Nephron (organoid): ENCODE measurements around the gene LRCH3.

ENCODE experiments used
- H3K27ac Mint-ChIP-seq, 3 experiments: 2 replicates each; pipeline ENCODE4 v1.8.0; 2020; ENCODE audit warnings: mixed read lengths in 3 of 3, mild to moderate bottlenecking in 2 of 3, moderate library complexity in 1 of 3
- H3K27me3 Mint-ChIP-seq: 2 replicates; pipeline ENCODE4 v1.8.0; 2021; ENCODE audit warnings: low read depth, mild to moderate bottlenecking, moderate library complexity, mixed read lengths
- H3K36me3 Mint-ChIP-seq: 2 replicates; pipeline ENCODE4 v1.8.0; 2020; ENCODE audit warnings: low read depth, mixed read lengths
- H3K4me1 Mint-ChIP-seq: 2 replicates; pipeline ENCODE4 v1.8.0; 2020; ENCODE audit warnings: mixed read lengths
- H3K4me3 Mint-ChIP-seq, 3 experiments: 2 replicates each; pipeline ENCODE4 v1.8.0; 2020; ENCODE audit warnings: mild to moderate bottlenecking in 3 of 3, mixed read lengths in 3 of 3, moderate library complexity in 2 of 3
- H3K9me3 Mint-ChIP-seq: 2 replicates; pipeline ENCODE4 v1.8.0; 2020; ENCODE audit warnings: mixed read lengths
- TF ChIP-seq, protein P1 (sequence below), 3 experiments: fragments of 200-600 bp; sonication (generic); IDR thresholded peaks; one replicate each; pipeline ENCODE4 v1.5.0; 2021; ENCODE audit warnings: antibody characterized with exemption in 3 of 3; ENCODE audit not compliant: unreplicated experiment in 3 of 3

The LRCH3 gene

GRCh38 chr3:197784019-197784585, 7.0 kb upstream of the LRCH3 start:
- Mint-ChIP-seq H3K4me1 (no peaks in the 10 kb centered on the region), H3K4me3 (no peak overlapping the region), H3K9me3 (no peaks in the 10 kb centered on the region), H3K36me3 (peaks cover 47% of the 10 kb centered on the region), H3K27me3 (no peaks in the 10 kb centered on the region), H3K27ac (no peak overlapping the region)
- TF ChIP-seq, protein P1, sequence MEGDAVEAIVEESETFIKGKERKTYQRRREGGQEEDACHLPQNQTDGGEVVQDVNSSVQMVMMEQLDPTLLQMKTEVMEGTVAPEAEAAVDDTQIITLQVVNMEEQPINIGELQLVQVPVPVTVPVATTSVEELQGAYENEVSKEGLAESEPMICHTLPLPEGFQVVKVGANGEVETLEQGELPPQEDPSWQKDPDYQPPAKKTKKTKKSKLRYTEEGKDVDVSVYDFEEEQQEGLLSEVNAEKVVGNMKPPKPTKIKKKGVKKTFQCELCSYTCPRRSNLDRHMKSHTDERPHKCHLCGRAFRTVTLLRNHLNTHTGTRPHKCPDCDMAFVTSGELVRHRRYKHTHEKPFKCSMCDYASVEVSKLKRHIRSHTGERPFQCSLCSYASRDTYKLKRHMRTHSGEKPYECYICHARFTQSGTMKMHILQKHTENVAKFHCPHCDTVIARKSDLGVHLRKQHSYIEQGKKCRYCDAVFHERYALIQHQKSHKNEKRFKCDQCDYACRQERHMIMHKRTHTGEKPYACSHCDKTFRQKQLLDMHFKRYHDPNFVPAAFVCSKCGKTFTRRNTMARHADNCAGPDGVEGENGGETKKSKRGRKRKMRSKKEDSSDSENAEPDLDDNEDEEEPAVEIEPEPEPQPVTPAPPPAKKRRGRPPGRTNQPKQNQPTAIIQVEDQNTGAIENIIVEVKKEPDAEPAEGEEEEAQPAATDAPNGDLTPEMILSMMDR (IDR thresholded peaks at IDR 0.05; ENCODE audit: unreplicated experiment in 3 of 3), result no peak

- TF ChIP-seq, protein P1 (IDR thresholded peaks at IDR 0.05; ENCODE audit: unreplicated experiment in 3 of 3), result no peak
- peaks cover 25% of the 10 kb centered on the region for H3K36me3 Mint-ChIP-seq
- no peak overlapping the region for H3K4me3 Mint-ChIP-seq
- H3K27ac Mint-ChIP-seq, result peak overlapping the region in 1 of 3 experiments; percentile 2
- H3K4me1 Mint-ChIP-seq, result peaks cover 6% of the 10 kb centered on the region
- no peaks in the 10 kb centered on the region for H3K27me3 Mint-ChIP-seq
- no peaks in the 10 kb centered on the region for H3K9me3 Mint-ChIP-seq
Measured at GRCh38 chr3:197787412-197787811, 3.6 kb upstream of the LRCH3 start.

- Mint-ChIP-seq H3K27me3 (no peaks in the 10 kb centered on the region), H3K4me1 (peaks cover 19% of the 10 kb centered on the region), H3K4me3 (peak overlapping the region; percentile 41 to 95 (median 73)), H3K27ac (no peak overlapping the region), H3K36me3 (peaks cover 12% of the 10 kb centered on the region), H3K9me3 (no peaks in the 10 kb centered on the region)
- TF ChIP-seq, protein P1 (IDR thresholded peaks at IDR 0.05; ENCODE audit: unreplicated experiment in 3 of 3), result no peak
Measured at GRCh38 chr3:197789309-197789708, 1.7 kb upstream of the LRCH3 start.

DNA sequence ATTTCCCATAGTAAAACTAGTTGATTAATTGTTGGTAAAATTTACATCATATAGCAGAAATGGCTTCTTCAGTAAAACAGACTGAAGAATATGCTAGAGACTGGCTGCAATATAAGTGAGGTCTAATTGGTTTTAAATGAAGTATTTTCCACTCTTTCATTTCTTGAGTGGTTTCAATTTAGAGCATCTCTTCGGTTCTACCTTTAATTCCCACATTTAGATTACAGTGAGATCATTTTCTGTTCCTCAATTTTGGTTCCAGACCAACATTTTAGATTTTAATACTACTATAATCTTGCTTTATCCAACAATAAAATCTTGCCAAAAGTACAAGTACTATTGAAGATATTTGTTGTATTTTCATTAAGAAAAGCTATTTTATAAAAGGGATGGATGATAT, 1.0 kb upstream of the LRCH3 start:
- Mint-ChIP-seq H3K9me3 (no peaks in the 10 kb centered on the region), H3K27me3 (no peaks in the 10 kb centered on the region), H3K27ac (peak overlapping the region; percentile 95 to 97 (median 97)), H3K36me3 (peaks cover 5% of the 10 kb centered on the region), H3K4me3 (peak overlapping the region; percentile 93 to 95 (median 95)), H3K4me1 (peaks cover 20% of the 10 kb centered on the region)
- TF ChIP-seq, protein P1 (IDR thresholded peaks at IDR 0.05; ENCODE audit: unreplicated experiment in 3 of 3), result no peak

- Mint-ChIP-seq H3K4me3 (peak overlapping the region; percentile 91 to 99 (median 93)), H3K27ac (peak overlapping the region; percentile 95 to 97 (median 97)), H3K4me1 (peaks cover 20% of the 10 kb centered on the region), H3K9me3 (no peaks in the 10 kb centered on the region), H3K27me3 (no peaks in the 10 kb centered on the region), H3K36me3 (peaks cover 5% of the 10 kb centered on the region)
- TF ChIP-seq, protein P1 (IDR thresholded peaks at IDR 0.05; ENCODE audit: unreplicated experiment in 3 of 3), result no peak
Measured at GRCh38 chr3:197791892-197792647, 1.0 kb downstream of the LRCH3 start.
